Activated naive CD8-positive, alpha-beta T cell treated with anti-CD3 and anti-CD28 coated beads for 36 hours (primary cell): ENCODE data around the gene NFIA. TPM values are rescaled to one million over a fixed set of nuclear protein-coding genes. Genes with fewer than 3 reads are reported as not detected.

Experiments
- DNase-seq: peaks from one replicate; pipeline ENCODE4 v3.0.0; 2021
- H3K27ac Mint-ChIP-seq: one replicate; pipeline ENCODE4 v1.8.0; 2022; ENCODE audit warnings: mild to moderate bottlenecking, moderate library complexity, mixed read lengths
- H3K27me3 Mint-ChIP-seq: one replicate; pipeline ENCODE4 v1.8.0; 2022; ENCODE audit warnings: mild to moderate bottlenecking, mixed read lengths
- H3K36me3 Mint-ChIP-seq: one replicate; pipeline ENCODE4 v1.8.0; 2021; ENCODE audit warnings: mild to moderate bottlenecking, mixed read lengths
- H3K4me1 Mint-ChIP-seq: one replicate; pipeline ENCODE4 v1.8.0; 2021; ENCODE audit warnings: mixed read lengths
- H3K4me3 Mint-ChIP-seq: one replicate; pipeline ENCODE4 v1.8.0; 2022; ENCODE audit warnings: mild to moderate bottlenecking, moderate library complexity, mixed read lengths
- H3K9me3 Mint-ChIP-seq: one replicate; pipeline ENCODE4 v1.8.0; 2022; ENCODE audit warnings: mixed read lengths
- total RNA-seq, 2 experiments: library from RNA; stranded (reverse); gene quantifications; one replicate each; pipeline ENCODE4 v1.2.3, GENCODE V29; 2021

NFIA gene
- total RNA-seq, 2 experiments from 2014 or later, result 1.3 to 1.7 TPM

DNA sequence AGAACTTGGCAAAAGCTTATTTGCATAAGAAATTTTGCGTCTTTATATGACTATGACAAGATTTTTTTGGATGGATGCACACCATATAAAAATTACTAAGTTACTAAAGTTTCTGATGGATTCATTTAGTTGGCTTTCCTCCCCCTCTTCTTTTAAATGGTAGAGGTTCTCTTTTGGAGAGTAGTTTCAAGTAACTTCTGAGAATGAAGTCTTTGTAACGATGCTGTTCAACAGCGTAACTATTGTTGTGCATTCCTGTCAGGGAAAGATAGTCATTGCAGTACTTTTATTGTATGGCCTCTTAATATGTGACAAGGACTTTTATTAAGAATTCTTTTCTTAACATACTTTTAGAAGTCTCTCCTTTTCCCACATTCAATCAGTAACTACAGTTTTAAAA is 16.0 kb downstream of the NFIA start:
- peaks cover 30% of the 10 kb centered on the region for H3K4me1 Mint-ChIP-seq

DNA sequence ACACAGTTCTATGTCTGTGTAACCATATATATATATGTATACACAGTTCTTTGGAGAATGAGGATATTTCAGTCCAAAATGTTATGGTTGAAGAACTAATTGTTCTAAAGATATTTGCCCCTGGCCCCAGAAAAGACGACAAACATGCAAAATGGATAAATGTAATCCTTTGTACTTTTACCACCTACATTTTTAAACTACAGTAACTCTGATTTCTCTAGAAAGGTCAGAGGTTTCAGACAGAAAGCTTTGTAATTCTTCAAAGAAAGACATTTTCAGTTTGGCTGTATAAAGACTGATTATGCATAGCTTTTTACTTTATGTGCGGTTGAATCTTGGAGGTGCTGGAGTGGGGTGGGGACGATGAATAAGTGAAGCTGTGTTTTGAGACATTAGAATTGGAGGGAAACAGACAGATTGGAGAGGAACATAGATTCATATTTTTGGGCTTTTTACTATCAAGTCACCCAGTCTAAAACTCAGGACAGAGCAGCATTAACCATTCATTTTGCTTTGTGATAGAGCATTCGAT is 16.6 kb downstream of the NFIA start:
- no peak overlapping the region for H3K4me3 Mint-ChIP-seq
- peaks cover 24% of the 10 kb centered on the region for H3K4me1 Mint-ChIP-seq
- H3K9me3 Mint-ChIP-seq, result no peaks in the 10 kb centered on the region
- H3K27me3 Mint-ChIP-seq, result no peaks in the 10 kb centered on the region
- no peaks in the 10 kb centered on the region for H3K36me3 Mint-ChIP-seq
- DNase-seq, result no peak
- no peak overlapping the region for H3K27ac Mint-ChIP-seq

More for the DNA sequence above, 16.0 kb downstream of the NFIA start:
- no peak for DNase-seq
- Mint-ChIP-seq H3K36me3 (no peaks in the 10 kb centered on the region), H3K9me3 (no peaks in the 10 kb centered on the region), H3K27me3 (no peaks in the 10 kb centered on the region), H3K27ac (no peak overlapping the region), H3K4me3 (no peak overlapping the region)

DNA sequence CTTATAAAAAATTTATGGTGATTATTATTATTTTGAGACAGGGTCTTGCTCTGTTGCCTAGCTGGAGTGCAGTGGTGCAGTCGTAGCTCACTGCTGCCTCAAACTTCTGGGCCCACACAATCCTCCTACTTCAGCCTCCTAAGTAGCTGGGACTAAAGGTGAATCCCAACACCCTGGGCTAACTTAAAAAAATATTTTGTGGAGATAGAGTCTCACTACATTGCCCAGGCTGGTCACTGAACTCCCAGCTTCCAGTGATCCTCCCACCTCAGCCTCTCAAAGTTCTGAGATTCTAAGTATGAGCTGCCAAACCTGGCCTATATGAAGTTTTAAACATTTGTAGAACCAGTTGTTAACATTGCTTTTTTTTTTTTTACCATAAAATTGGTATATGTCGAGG is 18.2 kb downstream of the NFIA start:
- H3K36me3 Mint-ChIP-seq, result no peaks in the 10 kb centered on the region

DNA sequence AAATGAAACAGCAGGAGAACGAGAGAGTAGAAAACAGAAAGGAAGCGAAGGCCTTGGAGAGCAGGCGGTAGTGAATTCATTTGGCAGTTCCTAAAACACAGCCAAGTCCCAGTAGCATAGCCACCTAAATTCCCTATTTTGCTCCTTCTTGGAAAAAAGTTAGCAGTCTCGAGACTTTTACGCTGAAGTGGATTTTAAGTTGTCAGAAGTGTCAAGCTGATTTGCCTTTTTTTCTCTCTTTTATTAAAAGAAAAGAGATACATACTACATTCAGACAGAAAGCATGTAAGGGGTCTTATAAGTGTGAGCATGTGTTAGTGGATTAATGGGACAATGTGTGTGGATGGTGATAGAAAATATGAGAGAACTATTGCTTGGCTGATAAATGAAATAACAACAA is 19.2 kb downstream of the NFIA start:
- Mint-ChIP-seq H3K4me1 (peaks cover 19% of the 10 kb centered on the region), H3K36me3 (no peaks in the 10 kb centered on the region), H3K4me3 (no peak overlapping the region), H3K27me3 (no peaks in the 10 kb centered on the region), H3K27ac (no peak overlapping the region), H3K9me3 (no peaks in the 10 kb centered on the region)
- DNase-seq, result no peak

More for the DNA sequence above, 18.2 kb downstream of the NFIA start:
- Mint-ChIP-seq H3K4me1 (peaks cover 19% of the 10 kb centered on the region), H3K27ac (no peak overlapping the region), H3K9me3 (no peaks in the 10 kb centered on the region), H3K4me3 (no peak overlapping the region), H3K27me3 (no peaks in the 10 kb centered on the region)
- DNase-seq, result no peak

DNA sequence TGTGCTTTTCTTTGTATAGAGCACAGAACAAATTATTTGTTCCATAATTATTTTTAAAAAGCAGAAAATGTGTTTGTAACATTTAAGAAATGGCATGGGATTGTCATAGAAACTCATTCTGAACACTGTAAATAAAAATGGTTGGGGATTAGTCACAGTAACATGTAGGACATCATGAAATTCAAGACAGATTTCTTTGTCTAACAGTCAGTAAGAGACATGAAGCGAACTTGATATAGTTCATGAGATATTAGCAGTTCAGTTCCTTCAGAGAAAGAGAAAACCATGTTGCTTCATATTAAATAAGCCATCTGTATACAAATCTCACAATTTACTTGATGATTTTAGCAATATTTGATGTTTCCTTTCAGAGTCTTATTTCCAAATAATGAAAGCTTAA is 19.7 kb downstream of the NFIA start:
- no peak for DNase-seq
- no peak overlapping the region for H3K4me3 Mint-ChIP-seq
- H3K4me1 Mint-ChIP-seq, result peaks cover 19% of the 10 kb centered on the region
- no peaks in the 10 kb centered on the region for H3K9me3 Mint-ChIP-seq
- H3K27ac Mint-ChIP-seq, result no peak overlapping the region
- no peaks in the 10 kb centered on the region for H3K36me3 Mint-ChIP-seq
- H3K27me3 Mint-ChIP-seq, result no peaks in the 10 kb centered on the region

DNA sequence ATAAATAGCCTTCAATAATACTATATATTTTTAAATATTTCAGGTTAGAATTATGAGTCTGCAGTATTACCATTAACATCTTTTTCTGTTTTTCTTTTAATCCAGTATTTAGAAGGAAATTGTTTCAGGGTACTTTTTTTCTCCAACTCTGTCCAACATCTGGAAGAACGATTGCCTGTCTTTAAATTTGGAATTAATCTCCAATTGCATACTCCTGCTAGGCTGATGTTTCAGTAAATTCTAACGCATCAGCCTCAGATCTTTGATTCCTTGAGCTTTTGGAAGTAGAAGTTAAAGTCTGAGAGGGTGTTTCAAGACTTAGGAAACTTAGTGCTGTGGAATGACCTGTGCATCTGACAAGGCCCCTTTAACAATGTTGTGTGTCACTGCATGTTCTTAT is 20.3 kb downstream of the NFIA start:
- Mint-ChIP-seq H3K9me3 (no peaks in the 10 kb centered on the region), H3K27me3 (no peaks in the 10 kb centered on the region), H3K4me3 (no peak overlapping the region), H3K27ac (no peak overlapping the region), H3K4me1 (peaks cover 13% of the 10 kb centered on the region), H3K36me3 (no peaks in the 10 kb centered on the region)
- DNase-seq, result no peak

DNA sequence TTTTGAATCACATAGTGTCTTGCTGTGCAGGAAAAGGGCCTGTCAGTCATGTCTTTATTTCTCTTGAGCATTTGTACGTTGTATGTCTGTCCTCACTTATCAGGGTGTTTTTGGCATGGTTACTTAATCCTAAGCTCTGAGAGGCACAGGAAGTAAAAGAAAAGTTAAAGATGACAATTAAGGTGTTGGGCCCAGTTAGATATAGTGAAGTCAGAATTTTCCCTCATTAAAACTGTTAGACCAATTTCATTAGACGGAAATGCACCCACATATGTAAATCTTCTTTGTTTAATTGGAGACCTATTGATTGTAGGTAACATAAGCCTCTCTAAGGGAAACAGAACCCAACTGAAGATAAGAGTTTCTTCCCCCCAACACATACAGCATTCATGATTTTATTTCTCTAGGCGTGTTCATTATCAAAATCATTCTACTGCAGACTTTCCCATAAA is 21.9 kb downstream of the NFIA start:
- Mint-ChIP-seq H3K4me1 (peaks cover 8% of the 10 kb centered on the region), H3K27me3 (no peaks in the 10 kb centered on the region), H3K36me3 (peaks cover 2% of the 10 kb centered on the region), H3K4me3 (no peak overlapping the region), H3K27ac (no peak overlapping the region), H3K9me3 (peaks cover 2% of the 10 kb centered on the region)
- DNase-seq, result no peak

DNA sequence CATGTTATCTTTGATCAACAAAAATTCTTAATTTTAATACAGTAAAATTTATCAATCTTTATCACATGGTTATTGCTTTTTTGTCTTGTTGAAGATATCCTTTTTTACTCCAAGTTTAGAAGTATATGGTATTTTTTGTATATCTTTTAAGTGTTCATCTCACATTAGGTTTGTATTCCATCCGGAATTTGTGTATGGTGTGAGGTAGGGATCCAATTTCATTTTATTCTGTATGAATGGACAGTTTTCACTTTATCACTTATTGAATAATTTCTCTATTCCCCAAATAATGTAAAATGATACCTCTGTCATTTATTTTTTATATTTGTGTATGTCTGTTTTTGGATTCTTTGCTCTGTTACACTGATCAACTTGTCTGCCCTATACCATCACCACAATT is 25.3 kb downstream of the NFIA start:
- H3K9me3 Mint-ChIP-seq, result peaks cover 2% of the 10 kb centered on the region
- H3K4me3 Mint-ChIP-seq, result no peak overlapping the region
- peaks cover 2% of the 10 kb centered on the region for H3K36me3 Mint-ChIP-seq
- no peak for DNase-seq
- no peaks in the 10 kb centered on the region for H3K27me3 Mint-ChIP-seq
- no peak overlapping the region for H3K27ac Mint-ChIP-seq
- peaks cover 11% of the 10 kb centered on the region for H3K4me1 Mint-ChIP-seq

DNA sequence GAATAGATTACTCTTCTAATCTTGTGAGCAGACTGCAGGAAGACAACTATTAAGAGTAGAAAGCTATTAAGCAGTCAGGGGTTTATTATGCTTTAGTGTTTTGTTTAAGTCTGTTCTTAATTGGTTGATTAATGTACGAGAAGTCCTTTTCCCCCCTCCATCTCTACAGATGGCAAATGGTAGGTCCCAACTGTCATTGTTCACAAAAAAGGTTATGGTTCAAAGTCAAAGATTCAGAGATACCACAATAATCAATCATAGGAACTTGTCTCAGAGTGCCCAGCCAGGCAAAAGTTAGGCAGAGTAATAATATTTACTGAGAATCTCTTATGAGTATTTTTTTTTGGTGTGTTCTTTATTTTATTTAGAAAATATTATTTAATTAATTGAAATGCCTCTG is 26.8 kb downstream of the NFIA start:
- Mint-ChIP-seq H3K27me3 (no peaks in the 10 kb centered on the region), H3K9me3 (peaks cover 2% of the 10 kb centered on the region), H3K4me3 (no peak overlapping the region), H3K36me3 (peaks cover 6% of the 10 kb centered on the region), H3K27ac (no peak overlapping the region), H3K4me1 (peaks cover 10% of the 10 kb centered on the region)
- no peak for DNase-seq

DNA sequence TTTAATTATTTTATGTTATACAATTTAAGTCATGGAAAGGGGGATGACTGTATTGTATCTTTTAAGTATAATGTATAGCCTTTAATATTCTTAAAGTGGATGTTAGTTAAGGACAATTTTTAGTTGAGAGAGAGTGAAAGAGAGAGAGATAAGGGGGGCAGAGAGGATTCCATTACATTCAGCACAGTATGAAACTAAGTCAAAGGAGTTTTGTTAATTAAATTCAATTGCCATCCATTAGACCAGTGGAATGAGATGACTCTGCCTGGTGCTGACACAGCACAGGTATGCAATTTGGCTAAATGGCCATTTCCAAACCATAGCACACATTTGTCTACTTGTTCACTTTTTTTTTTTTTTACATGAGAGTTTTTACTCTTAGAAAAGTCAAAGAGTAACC is 27.5 kb downstream of the NFIA start:
- Mint-ChIP-seq H3K27ac (no peak overlapping the region), H3K4me1 (peaks cover 6% of the 10 kb centered on the region), H3K4me3 (no peak overlapping the region), H3K36me3 (peaks cover 6% of the 10 kb centered on the region), H3K27me3 (no peaks in the 10 kb centered on the region), H3K9me3 (peaks cover 2% of the 10 kb centered on the region)
- no peak for DNase-seq

DNA sequence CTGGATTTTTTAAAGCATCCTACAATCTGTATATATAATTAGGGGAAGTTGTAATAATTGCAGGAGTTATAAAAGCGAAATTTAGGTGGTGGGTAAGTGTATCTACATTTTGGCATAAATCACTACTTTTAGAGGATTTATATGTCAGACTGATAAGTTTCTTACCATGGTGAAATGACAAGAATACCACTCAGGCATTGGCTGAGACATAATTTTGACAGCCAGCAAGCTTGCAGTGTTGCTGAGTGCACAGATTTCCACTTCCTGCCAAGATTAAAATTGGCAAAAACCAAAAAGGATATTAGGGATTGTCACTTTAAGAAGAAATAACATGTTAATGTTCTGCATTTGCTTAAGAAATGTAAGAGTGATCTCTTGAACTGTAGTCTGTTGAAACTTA is 28.2 kb downstream of the NFIA start:
- Mint-ChIP-seq H3K4me3 (no peak overlapping the region), H3K27me3 (no peaks in the 10 kb centered on the region), H3K27ac (no peak overlapping the region), H3K36me3 (peaks cover 6% of the 10 kb centered on the region), H3K4me1 (peaks cover 6% of the 10 kb centered on the region), H3K9me3 (peaks cover 2% of the 10 kb centered on the region)
- no peak for DNase-seq

DNA sequence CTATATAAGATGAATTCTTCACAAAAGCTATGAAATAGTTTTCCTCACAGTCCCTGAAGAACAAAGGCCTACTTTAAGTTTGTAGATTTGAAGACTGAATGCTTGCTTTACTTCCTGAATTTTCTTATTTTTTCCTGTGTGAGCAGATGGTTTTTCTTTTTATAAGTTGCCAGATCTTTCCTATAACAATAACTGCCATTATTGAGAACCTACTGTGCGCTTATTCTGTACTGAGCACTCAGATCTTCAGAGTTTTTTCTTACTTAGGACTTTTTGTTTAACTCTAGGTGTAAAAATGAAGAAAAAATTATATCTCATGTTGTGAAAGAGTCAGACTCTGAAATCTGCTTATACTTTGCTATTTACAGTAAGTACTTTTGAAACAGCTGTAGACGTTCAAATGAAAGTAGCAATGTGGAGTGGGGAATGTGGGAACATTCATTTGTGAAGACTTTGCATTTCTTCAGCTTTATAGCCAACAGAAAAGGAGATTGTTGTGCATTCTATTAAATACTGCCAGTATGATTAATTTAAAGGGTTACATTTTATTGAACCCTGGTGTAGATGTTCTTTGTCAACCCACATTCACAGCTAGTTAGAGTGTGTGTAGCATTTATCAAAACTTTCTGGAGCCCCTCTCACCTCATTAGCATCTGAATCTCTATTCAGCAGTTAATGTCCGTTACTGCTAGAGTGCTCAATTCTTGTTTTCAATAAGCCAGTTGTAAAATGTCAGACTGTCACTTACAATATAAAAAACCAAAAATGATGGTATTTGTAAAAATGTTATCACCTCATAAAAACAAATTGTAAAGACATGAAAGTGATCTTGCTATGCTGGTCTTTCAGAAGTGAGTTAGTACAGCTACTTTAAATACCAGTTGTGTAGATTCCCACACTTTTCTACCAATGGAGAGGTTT is 29.0 kb downstream of the NFIA start:
- H3K4me1 Mint-ChIP-seq, result peaks cover 6% of the 10 kb centered on the region
- peaks cover 7% of the 10 kb centered on the region for H3K36me3 Mint-ChIP-seq
- no peak overlapping the region for H3K4me3 Mint-ChIP-seq
- no peaks in the 10 kb centered on the region for H3K27me3 Mint-ChIP-seq
- no peak overlapping the region for H3K27ac Mint-ChIP-seq
- DNase-seq, result no peak
- H3K9me3 Mint-ChIP-seq, result peaks cover 2% of the 10 kb centered on the region

DNA sequence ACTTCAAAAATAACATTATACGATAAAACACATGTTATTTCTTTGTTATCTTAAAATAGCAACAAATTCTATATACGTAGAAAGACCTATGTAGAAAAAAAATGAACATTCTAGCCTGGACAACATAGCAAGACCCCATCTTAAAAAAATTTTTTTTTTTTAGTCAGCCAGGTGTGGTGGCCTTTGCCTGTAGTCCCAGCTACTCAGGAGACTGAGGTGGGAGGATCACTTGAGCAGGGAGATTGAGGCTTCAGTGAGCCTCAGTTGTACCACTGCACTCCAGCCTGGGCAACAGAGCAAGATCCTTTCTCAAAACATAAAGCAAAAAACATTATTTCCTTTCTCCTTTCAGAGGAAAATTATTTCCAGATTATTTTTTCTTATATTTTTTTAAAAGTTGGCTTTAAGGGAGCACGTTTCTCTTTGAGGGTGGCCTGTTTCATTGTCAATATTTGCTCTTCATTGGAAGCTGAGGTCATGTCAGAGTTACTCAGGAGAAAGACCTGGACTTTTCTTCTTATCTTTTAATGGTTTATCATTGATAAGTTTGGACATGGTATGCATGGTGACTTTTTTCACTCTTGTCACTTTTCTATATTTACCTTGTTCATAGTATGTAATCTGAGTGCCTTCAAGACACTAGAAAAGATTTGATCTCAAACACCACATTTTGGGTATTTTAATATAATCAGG is 32.0 kb downstream of the NFIA start:
- no peaks in the 10 kb centered on the region for H3K9me3 Mint-ChIP-seq
- DNase-seq, result no peak
- peaks cover 6% of the 10 kb centered on the region for H3K4me1 Mint-ChIP-seq
- peaks cover 5% of the 10 kb centered on the region for H3K36me3 Mint-ChIP-seq
- no peaks in the 10 kb centered on the region for H3K27me3 Mint-ChIP-seq
- H3K4me3 Mint-ChIP-seq, result no peak overlapping the region
- H3K27ac Mint-ChIP-seq, result no peak overlapping the region

DNA sequence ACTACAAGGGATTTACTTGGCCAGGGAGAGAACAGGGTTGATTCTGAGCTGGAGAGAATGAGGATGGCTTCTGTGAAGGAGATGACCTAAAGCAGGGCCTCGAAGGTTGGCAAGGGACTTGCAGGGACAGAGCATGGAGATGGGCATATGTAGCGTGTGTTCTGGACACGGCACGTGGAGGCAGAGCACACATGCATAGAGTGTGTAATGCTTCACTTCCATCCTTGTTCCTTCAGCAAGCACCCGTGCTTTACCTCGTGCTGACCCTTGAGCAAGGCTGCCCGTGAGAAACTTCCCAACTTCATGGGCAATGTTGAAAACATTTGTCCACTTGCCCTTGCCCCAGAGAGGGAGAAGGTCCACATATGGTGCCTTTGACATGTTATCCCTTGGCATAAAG is 33.1 kb downstream of the NFIA start:
- H3K27ac Mint-ChIP-seq, result no peak overlapping the region
- peaks cover 5% of the 10 kb centered on the region for H3K36me3 Mint-ChIP-seq
- no peak overlapping the region for H3K4me3 Mint-ChIP-seq
- H3K4me1 Mint-ChIP-seq, result peaks cover 6% of the 10 kb centered on the region
- no peak for DNase-seq
- H3K27me3 Mint-ChIP-seq, result peaks cover 4% of the 10 kb centered on the region
- H3K9me3 Mint-ChIP-seq, result no peaks in the 10 kb centered on the region

DNA sequence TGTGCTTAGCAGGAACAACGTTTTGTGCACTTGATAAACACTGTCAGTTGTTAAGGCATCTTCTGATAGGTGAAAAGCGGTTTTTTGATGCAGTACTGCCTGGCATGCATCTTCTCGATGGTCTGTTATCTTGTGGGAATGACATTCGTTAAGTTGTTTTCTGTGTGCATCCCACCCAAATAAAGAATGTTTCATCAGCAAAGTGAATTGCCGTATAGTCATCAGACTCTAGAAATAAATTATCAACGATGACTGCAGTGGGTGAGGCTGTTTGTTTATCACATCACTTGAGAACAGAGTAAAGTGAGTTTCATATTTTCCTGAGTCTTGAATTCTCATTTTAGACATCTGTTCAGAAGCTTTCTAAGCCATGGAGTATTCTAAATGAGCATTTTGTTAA is 34.1 kb downstream of the NFIA start:
- no peaks in the 10 kb centered on the region for H3K9me3 Mint-ChIP-seq
- no peak overlapping the region for H3K4me3 Mint-ChIP-seq
- no peak overlapping the region for H3K27ac Mint-ChIP-seq
- no peak for DNase-seq
- no peaks in the 10 kb centered on the region for H3K4me1 Mint-ChIP-seq
- H3K36me3 Mint-ChIP-seq, result peaks cover 5% of the 10 kb centered on the region
- peaks cover 4% of the 10 kb centered on the region for H3K27me3 Mint-ChIP-seq
